WTC11 (cell line): ENCODE measurements around the gene MTCP1.

Experiments
- CREB1 ChIP-seq: sonication (generic); formaldehyde crosslinking; IDR thresholded peaks from 2 replicates; pipeline ENCODE4 v1.8.0; 2023; ENCODE audit warnings: mild to moderate bottlenecking, missing genetic modification reagents
- E2F1 ChIP-seq: sonication (generic); formaldehyde crosslinking; IDR thresholded peaks from 2 replicates; pipeline ENCODE4 v1.8.0; 2022; ENCODE audit warnings: mild to moderate bottlenecking, missing genetic modification reagents
- ELF4 ChIP-seq: sonication (generic); formaldehyde crosslinking; IDR thresholded peaks from 2 replicates; pipeline ENCODE4 v1.8.1; 2022; ENCODE audit warnings: low read depth, mild to moderate bottlenecking, moderate library complexity, missing genetic modification reagents
- ESRRA ChIP-seq: sonication (generic); formaldehyde crosslinking; IDR thresholded peaks from 2 replicates; pipeline ENCODE4 v1.8.1; 2022; ENCODE audit warnings: mild to moderate bottlenecking, missing genetic modification reagents, borderline replicate concordance
- KAT7 ChIP-seq: sonication (generic); formaldehyde crosslinking; IDR thresholded peaks from 2 replicates; pipeline ENCODE4 v1.8.1; 2023; ENCODE audit warnings: missing genetic modification reagents, mild to moderate bottlenecking, borderline replicate concordance
- NFYB ChIP-seq: sonication (generic); formaldehyde crosslinking; conservative IDR thresholded peaks from 2 replicates; pipeline ENCODE4 v1.8.0; 2022; ENCODE audit warnings: low read depth, missing genetic modification reagents
- PRRX2 ChIP-seq: fragments of 250-450 bp; sonication (Bioruptor Pico); IDR thresholded peaks from 2 replicates; pipeline ENCODE4 v1.8.0; 2021; ENCODE audit warnings: mild to moderate bottlenecking
- SMAD3 ChIP-seq: sonication (generic); formaldehyde crosslinking; IDR thresholded peaks from 2 replicates; pipeline ENCODE4 v1.8.0; 2022; ENCODE audit warnings: missing genetic modification reagents, mild to moderate bottlenecking, borderline replicate concordance
- TEAD4 ChIP-seq: sonication (generic); formaldehyde crosslinking; IDR thresholded peaks from 2 replicates; pipeline ENCODE4 v1.8.0; 2022; ENCODE audit warnings: mild to moderate bottlenecking, missing genetic modification reagents
- USF1 ChIP-seq: sonication (generic); formaldehyde crosslinking; IDR thresholded peaks from 2 replicates; pipeline ENCODE4 v1.8.0; 2022; ENCODE audit warnings: mild to moderate bottlenecking, missing genetic modification reagents
- USF2 ChIP-seq: sonication (generic); formaldehyde crosslinking; IDR thresholded peaks from 2 replicates; pipeline ENCODE4 v1.8.1; 2023; ENCODE audit warnings: mild to moderate bottlenecking, missing genetic modification reagents, moderate library complexity
- ZBTB21 ChIP-seq: sonication (generic); formaldehyde crosslinking; IDR thresholded peaks from 2 replicates; pipeline ENCODE4 v1.8.1; 2023; ENCODE audit warnings: mild to moderate bottlenecking, missing genetic modification reagents, borderline replicate concordance
- TF ChIP-seq, protein P1 (sequence below): fragments of 200-600 bp; IDR thresholded peaks from 2 replicates; pipeline ENCODE4 v1.8.0; 2022; ENCODE audit warnings: antibody characterized with exemption
- TF ChIP-seq, protein P2 (sequence below): sonication (generic); formaldehyde crosslinking; IDR thresholded peaks from 2 replicates; pipeline ENCODE4 v1.8.1; 2022; ENCODE audit warnings: low read depth, mild to moderate bottlenecking, moderate library complexity, missing genetic modification reagents, borderline replicate concordance

- TF ChIP-seq USF2 (CRISPR knock-in tag) (no peak), USF1 (no peak), TEAD4 (CRISPR knock-in tag) (no peak), PRRX2 (CRISPR knock-in tag) (no peak), SMAD3 (CRISPR knock-in tag) (no peak), ESRRA (CRISPR knock-in tag) (no peak), NFYB (CRISPR knock-in tag) (no peak), E2F1 (CRISPR knock-in tag) (no peak), ELF4 (no peak), CREB1 (no peak), ZBTB21 (no peak), KAT7 (CRISPR knock-in tag) (no peak)
- TF ChIP-seq, protein P1, sequence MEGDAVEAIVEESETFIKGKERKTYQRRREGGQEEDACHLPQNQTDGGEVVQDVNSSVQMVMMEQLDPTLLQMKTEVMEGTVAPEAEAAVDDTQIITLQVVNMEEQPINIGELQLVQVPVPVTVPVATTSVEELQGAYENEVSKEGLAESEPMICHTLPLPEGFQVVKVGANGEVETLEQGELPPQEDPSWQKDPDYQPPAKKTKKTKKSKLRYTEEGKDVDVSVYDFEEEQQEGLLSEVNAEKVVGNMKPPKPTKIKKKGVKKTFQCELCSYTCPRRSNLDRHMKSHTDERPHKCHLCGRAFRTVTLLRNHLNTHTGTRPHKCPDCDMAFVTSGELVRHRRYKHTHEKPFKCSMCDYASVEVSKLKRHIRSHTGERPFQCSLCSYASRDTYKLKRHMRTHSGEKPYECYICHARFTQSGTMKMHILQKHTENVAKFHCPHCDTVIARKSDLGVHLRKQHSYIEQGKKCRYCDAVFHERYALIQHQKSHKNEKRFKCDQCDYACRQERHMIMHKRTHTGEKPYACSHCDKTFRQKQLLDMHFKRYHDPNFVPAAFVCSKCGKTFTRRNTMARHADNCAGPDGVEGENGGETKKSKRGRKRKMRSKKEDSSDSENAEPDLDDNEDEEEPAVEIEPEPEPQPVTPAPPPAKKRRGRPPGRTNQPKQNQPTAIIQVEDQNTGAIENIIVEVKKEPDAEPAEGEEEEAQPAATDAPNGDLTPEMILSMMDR: no peak
- TF ChIP-seq, protein P2, sequence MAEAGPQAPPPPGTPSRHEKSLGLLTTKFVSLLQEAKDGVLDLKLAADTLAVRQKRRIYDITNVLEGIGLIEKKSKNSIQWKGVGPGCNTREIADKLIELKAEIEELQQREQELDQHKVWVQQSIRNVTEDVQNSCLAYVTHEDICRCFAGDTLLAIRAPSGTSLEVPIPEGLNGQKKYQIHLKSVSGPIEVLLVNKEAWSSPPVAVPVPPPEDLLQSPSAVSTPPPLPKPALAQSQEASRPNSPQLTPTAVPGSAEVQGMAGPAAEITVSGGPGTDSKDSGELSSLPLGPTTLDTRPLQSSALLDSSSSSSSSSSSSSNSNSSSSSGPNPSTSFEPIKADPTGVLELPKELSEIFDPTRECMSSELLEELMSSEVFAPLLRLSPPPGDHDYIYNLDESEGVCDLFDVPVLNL (CRISPR knock-in tag): no peak
These were observed 46.8 kb downstream of the MTCP1 start for GRCh38 chrX:155023907-155024833.
